LNCAP (cell line): ENCODE results near the gene DNAH17.

ENCODE experiments used
- TF ChIP-seq, protein P1 (sequence below): fragments of 450-650 bp; IDR thresholded peaks from 2 replicates; pipeline ENCODE4 v1.5.1; 2017; ENCODE audit warnings: mild to moderate bottlenecking

Gene DNAH17

GRCh38 chr17:78602246-78602645 lies 25.1 kb upstream of the DNAH17 start:
- TF ChIP-seq, protein P1, sequence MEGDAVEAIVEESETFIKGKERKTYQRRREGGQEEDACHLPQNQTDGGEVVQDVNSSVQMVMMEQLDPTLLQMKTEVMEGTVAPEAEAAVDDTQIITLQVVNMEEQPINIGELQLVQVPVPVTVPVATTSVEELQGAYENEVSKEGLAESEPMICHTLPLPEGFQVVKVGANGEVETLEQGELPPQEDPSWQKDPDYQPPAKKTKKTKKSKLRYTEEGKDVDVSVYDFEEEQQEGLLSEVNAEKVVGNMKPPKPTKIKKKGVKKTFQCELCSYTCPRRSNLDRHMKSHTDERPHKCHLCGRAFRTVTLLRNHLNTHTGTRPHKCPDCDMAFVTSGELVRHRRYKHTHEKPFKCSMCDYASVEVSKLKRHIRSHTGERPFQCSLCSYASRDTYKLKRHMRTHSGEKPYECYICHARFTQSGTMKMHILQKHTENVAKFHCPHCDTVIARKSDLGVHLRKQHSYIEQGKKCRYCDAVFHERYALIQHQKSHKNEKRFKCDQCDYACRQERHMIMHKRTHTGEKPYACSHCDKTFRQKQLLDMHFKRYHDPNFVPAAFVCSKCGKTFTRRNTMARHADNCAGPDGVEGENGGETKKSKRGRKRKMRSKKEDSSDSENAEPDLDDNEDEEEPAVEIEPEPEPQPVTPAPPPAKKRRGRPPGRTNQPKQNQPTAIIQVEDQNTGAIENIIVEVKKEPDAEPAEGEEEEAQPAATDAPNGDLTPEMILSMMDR: no peak

- TF ChIP-seq, protein P1: no peak
These were observed 24.5 kb upstream of the DNAH17 start for GRCh38 chr17:78601577-78602190.

- TF ChIP-seq, protein P1: no peak
These were observed 23.1 kb upstream of the DNAH17 start for GRCh38 chr17:78600181-78600721.

DNA sequence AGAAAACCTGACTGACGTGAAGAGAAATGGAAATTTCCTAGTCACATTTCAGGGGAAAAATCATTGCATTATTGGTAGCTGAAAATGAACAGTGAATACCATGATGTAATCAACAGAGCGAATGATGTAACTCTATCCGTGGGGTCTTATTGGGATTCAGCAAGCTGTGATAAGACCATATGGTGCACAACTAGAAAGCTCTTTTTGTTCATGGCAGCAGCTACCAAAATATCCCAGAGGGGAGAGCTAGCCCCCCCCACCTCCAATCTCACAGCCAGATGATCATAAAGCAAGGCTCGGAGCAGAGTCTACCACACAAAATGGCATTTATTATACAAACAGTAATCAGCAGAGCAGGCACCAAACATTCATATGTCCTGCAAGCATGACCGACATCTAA lies 22.2 kb upstream of the DNAH17 start:
- TF ChIP-seq, protein P1: no peak

DNA sequence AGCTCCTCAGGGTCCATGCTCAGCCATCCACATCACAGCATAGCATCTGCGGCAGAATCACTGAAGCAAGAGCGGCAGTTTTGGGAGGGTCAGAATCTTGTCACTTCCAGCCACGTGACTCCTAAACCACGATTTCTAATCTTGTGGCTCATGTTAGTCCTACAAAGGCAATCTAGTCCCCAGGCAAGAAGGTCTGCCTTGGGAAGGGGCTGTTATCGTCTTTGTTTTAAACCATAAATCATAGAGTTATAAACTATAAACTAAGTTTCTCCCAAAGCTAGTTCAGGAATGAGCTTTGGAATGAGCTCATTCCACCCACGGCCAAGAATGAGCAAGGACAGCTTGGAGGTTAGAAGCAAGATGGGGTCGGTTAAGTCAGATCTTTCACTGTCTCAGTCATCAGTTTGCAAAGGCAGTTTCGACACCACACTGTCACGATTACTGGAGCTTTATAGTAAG lies 20.8 kb upstream of the DNAH17 start:
- TF ChIP-seq, protein P1: no peak

DNA sequence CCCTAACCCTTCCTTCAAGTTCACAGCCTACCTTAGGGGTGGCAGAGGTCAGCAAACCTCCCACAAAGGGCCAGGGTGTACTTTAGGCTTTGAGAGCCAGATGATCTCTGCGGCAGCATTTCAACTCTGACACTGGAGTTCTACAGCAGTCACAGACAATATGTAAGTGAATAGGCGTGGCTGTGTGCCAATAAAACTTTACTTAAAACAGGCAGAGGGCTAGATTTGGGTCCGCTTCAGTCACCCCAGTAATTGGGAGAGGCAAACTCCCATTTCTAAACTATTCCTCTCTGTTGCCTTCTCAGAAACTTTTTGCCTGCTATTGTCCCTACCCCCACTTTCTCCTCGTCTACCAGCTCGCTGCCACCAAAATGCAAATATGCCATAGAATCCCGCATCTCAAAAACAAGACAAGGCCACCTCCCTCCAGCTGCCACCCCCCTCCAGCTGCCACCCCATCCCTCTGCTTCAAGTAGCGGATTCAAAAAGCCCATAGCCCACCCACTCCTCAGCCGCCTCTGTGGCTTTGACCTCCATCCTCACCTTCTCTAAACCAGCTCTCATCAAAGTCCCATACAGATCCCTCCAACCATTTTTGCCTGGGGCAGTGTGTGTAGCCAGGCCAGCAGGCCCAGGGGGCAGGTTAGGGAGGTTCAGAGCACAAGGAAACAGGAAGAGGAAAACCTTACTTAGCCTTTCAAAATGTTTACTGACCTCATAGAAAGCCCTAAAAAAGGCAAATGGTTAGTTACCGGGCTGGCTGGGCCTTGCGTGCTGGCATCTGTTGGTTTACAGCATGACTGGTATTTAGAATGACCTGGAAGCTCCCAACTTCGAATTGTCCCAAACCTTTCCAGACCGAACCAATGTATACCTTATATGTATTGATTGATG lies 19.9 kb upstream of the DNAH17 start:
- TF ChIP-seq, protein P1: no peak

- TF ChIP-seq, protein P1: no peak
These were observed 18.1 kb upstream of the DNAH17 start for GRCh38 chr17:78595135-78595810.
